Epithelial cell of proximal tubule (primary cell): ENCODE results near the gene SPOCK1. TPM values are rescaled to one million over a fixed set of nuclear protein-coding genes. Genes with fewer than 3 reads are reported as not detected.
A peak's percentile ranks its signal among the peaks of the same experiment; 100 is the strongest.

Experiments used
- DNase-seq: peaks from one replicate; pipeline ENCODE4 v3.0.0-alpha.2; 2011; ENCODE audit warnings: low read depth
- H3K4me3 ChIP-seq: 2 replicates; pipeline ENCODE4 v1.5.1; 2011; ENCODE audit warnings: low read depth, mild to moderate bottlenecking, low read length
- total RNA-seq: library from RNA; depleted of rRNA; stranded (reverse); fragments of >200 nt; gene quantifications from 2 replicates; pipeline ENCODE4 v1.2.3, GENCODE V29; 2015
- TF ChIP-seq, protein P1 (sequence below): conservative IDR thresholded peaks from 2 replicates; pipeline ENCODE4 v1.5.1; 2012; ENCODE audit warnings: low read depth, mild to moderate bottlenecking, low read length

SPOCK1 gene
- total RNA-seq, 1 donor from 2014 or later = 31.4 TPM

GRCh38 chr5:137022725-137023124 lies 476.4 kb downstream of the SPOCK1 start:
- DNase-seq = no peak
- TF ChIP-seq, protein P1, sequence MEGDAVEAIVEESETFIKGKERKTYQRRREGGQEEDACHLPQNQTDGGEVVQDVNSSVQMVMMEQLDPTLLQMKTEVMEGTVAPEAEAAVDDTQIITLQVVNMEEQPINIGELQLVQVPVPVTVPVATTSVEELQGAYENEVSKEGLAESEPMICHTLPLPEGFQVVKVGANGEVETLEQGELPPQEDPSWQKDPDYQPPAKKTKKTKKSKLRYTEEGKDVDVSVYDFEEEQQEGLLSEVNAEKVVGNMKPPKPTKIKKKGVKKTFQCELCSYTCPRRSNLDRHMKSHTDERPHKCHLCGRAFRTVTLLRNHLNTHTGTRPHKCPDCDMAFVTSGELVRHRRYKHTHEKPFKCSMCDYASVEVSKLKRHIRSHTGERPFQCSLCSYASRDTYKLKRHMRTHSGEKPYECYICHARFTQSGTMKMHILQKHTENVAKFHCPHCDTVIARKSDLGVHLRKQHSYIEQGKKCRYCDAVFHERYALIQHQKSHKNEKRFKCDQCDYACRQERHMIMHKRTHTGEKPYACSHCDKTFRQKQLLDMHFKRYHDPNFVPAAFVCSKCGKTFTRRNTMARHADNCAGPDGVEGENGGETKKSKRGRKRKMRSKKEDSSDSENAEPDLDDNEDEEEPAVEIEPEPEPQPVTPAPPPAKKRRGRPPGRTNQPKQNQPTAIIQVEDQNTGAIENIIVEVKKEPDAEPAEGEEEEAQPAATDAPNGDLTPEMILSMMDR = no peak
- no peak overlapping the region for H3K4me3 ChIP-seq

DNA sequence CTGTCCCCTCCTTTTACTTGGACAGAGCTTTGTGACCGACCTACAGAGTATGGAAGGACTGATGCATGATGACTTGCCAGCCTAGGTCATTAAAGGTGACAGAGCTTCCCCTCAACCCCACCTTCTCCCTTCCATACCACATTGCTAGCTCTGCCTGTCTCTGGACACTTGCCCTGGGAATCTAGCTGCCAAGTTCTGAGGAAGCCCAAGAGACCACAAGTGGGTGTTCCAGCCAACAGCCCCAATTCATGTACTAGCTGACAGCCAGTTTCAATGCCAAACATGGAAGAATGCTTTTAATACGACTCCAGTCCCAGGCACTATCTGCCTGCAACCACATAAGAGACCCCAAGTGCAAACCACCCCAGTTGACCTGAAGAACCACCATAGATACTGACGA lies 477.1 kb downstream of the SPOCK1 start:
- DNase-seq = no peak
- H3K4me3 ChIP-seq = no peak overlapping the region
- TF ChIP-seq, protein P1 = no peak

DNA sequence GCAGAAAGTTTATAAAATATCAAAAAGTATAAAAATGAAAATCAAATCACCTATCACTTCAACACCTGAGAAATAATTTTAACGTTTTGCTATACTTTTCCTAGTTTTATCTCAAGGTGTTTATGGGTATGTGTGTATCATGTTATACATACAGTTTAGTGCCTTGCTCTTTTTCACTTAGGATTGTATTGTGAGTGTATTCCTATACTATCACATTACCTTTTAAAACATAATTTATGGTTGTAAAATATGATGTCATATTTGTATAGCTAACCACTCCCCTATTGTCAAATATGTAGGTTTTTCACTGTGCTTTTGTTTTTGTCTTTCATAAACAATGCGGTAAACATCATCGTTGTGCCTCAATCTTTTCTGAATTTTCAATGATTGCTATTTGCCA lies 479.9 kb downstream of the SPOCK1 start:
- DNase-seq = no peak
- TF ChIP-seq, protein P1 = no peak
- no peak overlapping the region for H3K4me3 ChIP-seq

- no peak overlapping the region for H3K4me3 ChIP-seq
- no peak for DNase-seq
- TF ChIP-seq, protein P1 = peak; percentile 14
Observed at GRCh38 chr5:137016783-137017324, 482.3 kb downstream of the SPOCK1 start.

GRCh38 chr5:137015540-137016116 lies 483.5 kb downstream of the SPOCK1 start:
- TF ChIP-seq, protein P1 = no peak
- H3K4me3 ChIP-seq = no peak overlapping the region

DNA sequence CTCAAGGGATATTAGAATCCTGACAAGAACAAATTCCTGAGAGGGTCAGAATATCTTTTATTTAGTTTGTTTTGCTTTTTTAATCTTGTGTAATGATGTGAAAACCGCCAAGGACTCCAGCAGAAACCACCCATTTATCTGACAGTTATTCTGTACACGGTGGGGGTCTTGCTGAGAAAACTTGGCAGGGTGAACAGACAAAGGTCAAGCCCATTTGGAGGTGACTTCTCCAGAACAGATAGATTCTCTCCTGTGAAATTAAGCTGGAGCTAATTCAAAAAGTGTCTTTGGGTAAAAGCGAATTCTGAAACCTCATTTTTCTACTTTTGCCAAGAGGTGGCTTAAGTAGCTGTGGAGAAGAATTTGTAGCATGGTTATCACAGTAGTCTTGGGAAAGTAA lies 484.4 kb downstream of the SPOCK1 start:
- H3K4me3 ChIP-seq = no peak overlapping the region
- no peak for DNase-seq
- TF ChIP-seq, protein P1 = no peak

More at GRCh38 chr5:137015540-137016116, 483.5 kb downstream of the SPOCK1 start:
- no peak for DNase-seq

GRCh38 chr5:137010226-137010625 lies 488.9 kb downstream of the SPOCK1 start:
- H3K4me3 ChIP-seq = no peak overlapping the region
- DNase-seq = no peak
- TF ChIP-seq, protein P1 = no peak
